ENCODE data around the gene TP53RK.
"Not testable (repeated sequence)": the region's sequence is repeated elsewhere in the genome, so short reads cannot be mapped to it uniquely, and the experiment has no call there.

TP53RK gene

GRCh38 chr20:46682063-46682821, 7.0 kb downstream of the TP53RK start:
- no peak for DNase-seq

GRCh38 chr20:46681032-46681854, 8.0 kb downstream of the TP53RK start:
- peak; percentile 83 for DNase-seq

- DNase-seq: no peak
Observed at GRCh38 chr20:46680684-46681031, 8.6 kb downstream of the TP53RK start.

- DNase-seq: no peak
Observed at GRCh38 chr20:46678516-46678915, 10.7 kb downstream of the TP53RK start.

- DNase-seq: no peak
Observed at GRCh38 chr20:46677608-46678007, 11.6 kb downstream of the TP53RK start.

- not testable (repeated sequence) for DNase-seq
Observed at GRCh38 chr20:46676649-46677316, 12.5 kb downstream of the TP53RK start.

GRCh38 chr20:46674253-46675083, 14.8 kb downstream of the TP53RK start:
- no peak for DNase-seq

GRCh38 chr20:46673394-46674252, 15.6 kb downstream of the TP53RK start:
- no peak for DNase-seq

GRCh38 chr20:46672543-46673148, 16.6 kb downstream of the TP53RK start:
- DNase-seq: no peak

GRCh38 chr20:46671866-46672542, 17.2 kb downstream of the TP53RK start:
- no peak for DNase-seq

- DNase-seq: no peak
Observed at GRCh38 chr20:46670585-46671584, 18.4 kb downstream of the TP53RK start.

GRCh38 chr20:46670228-46670584, 19.0 kb downstream of the TP53RK start:
- no peak for DNase-seq

- DNase-seq: no peak
Observed at GRCh38 chr20:46666818-46667515, 22.3 kb downstream of the TP53RK start.

GRCh38 chr20:46666306-46666705, 22.9 kb downstream of the TP53RK start:
- DNase-seq: no peak

GRCh38 chr20:46665602-46666001, 23.6 kb downstream of the TP53RK start:
- DNase-seq: no peak

- no peak for DNase-seq
Observed at GRCh38 chr20:46663531-46663930, 25.7 kb downstream of the TP53RK start.

GRCh38 chr20:46661659-46662058, 27.6 kb downstream of the TP53RK start:
- DNase-seq: no peak

- no peak for DNase-seq
Observed at GRCh38 chr20:46660487-46660886, 28.8 kb downstream of the TP53RK start.

GRCh38 chr20:46657618-46658017, 31.6 kb downstream of the TP53RK start:
- no peak for DNase-seq
